ENCODE measurements around the gene CRHR1.

DNA sequence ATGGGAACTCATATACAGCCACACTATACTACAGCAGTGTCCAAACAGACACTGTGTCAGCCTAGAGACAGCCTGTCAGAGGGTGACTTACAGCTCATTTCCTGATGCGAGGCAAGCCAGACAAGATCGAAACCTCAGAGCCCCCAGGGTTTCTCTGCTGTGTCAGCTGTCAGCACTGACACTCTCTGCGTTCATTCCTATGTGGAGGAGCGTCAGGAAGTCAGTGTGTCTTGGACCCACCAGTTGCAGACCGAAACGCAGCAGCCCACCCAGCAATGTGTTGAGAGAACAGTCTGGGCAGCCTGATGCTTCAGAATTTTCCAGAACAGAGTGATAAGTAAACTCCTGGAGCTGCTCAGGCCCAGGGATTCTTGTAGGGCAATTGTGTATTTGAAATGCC is 89.6 kb downstream of the CRHR1 start:
- TF ChIP-seq, protein P1, sequence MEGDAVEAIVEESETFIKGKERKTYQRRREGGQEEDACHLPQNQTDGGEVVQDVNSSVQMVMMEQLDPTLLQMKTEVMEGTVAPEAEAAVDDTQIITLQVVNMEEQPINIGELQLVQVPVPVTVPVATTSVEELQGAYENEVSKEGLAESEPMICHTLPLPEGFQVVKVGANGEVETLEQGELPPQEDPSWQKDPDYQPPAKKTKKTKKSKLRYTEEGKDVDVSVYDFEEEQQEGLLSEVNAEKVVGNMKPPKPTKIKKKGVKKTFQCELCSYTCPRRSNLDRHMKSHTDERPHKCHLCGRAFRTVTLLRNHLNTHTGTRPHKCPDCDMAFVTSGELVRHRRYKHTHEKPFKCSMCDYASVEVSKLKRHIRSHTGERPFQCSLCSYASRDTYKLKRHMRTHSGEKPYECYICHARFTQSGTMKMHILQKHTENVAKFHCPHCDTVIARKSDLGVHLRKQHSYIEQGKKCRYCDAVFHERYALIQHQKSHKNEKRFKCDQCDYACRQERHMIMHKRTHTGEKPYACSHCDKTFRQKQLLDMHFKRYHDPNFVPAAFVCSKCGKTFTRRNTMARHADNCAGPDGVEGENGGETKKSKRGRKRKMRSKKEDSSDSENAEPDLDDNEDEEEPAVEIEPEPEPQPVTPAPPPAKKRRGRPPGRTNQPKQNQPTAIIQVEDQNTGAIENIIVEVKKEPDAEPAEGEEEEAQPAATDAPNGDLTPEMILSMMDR (IDR thresholded peaks at IDR 0.05): no peak
- no peak for TF ChIP-seq POLR2A (IDR thresholded peaks at IDR 0.05)

All from uterus (tissue), 2 donors.